ENCODE results near the gene RPL10A.
"Not testable (repeated sequence)": the region's sequence is repeated elsewhere in the genome, so short reads cannot be mapped to it uniquely, and the experiment has no call there.

Gene RPL10A

GRCh38 chr6:35516712-35517111 is 48.5 kb downstream of the RPL10A start:
- no peak for ATAC-seq

DNA sequence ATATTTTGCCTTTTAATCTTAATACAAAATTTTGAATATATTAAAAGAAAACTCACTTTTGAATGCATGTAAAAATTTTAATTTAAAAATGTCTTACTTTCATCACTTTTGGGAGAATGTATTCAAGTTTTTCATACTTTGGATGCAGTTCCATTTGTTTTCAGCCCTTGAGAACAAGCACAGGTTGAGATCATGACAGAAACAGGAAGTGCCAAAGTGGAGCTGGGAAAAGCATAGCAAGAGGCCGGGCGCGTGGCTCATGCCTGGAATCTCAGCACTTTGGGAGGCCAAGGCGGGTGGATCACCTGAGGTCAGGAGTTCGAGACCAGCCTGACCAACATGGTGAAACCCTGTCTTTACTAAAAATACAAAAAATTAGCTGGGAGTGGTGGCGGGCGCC is 49.8 kb downstream of the RPL10A start:
- ATAC-seq: not testable (repeated sequence)

More at GRCh38 chr6:35516712-35517111, 48.5 kb downstream of the RPL10A start:
- no peak for TF ChIP-seq TOX (CRISPR knock-in tag; IDR thresholded peaks at IDR 0.05; ENCODE audit: borderline replicate concordance)
- TF ChIP-seq TCF4 (CRISPR knock-in tag; IDR thresholded peaks at IDR 0.05; ENCODE audit: borderline replicate concordance): no peak
- TF ChIP-seq CSRNP3 (CRISPR knock-in tag; IDR thresholded peaks at IDR 0.05): no peak
- TF ChIP-seq, protein P1, sequence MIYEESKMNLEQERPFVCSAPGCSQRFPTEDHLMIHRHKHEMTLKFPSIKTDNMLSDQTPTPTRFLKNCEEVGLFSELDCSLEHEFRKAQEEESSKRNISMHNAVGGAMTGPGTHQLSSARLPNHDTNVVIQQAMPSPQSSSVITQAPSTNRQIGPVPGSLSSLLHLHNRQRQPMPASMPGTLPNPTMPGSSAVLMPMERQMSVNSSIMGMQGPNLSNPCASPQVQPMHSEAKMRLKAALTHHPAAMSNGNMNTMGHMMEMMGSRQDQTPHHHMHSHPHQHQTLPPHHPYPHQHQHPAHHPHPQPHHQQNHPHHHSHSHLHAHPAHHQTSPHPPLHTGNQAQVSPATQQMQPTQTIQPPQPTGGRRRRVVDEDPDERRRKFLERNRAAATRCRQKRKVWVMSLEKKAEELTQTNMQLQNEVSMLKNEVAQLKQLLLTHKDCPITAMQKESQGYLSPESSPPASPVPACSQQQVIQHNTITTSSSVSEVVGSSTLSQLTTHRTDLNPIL (CRISPR knock-in tag; IDR thresholded peaks at IDR 0.05; ENCODE audit: low read depth): no peak
- no peak for TF ChIP-seq ZNF70 (CRISPR knock-in tag; IDR thresholded peaks at IDR 0.05)
- no peak for TF ChIP-seq ISL1 (CRISPR knock-in tag; IDR thresholded peaks at IDR 0.05)
- TF ChIP-seq CSDC2 (CRISPR knock-in tag; IDR thresholded peaks at IDR 0.05): no peak
- TF ChIP-seq PPARA (CRISPR knock-in tag; IDR thresholded peaks at IDR 0.05; ENCODE audit: borderline replicate concordance): no peak
- no peak for TF ChIP-seq SNAI2 (CRISPR knock-in tag; IDR thresholded peaks at IDR 0.05)

- no peak for TF ChIP-seq BACH2 (CRISPR knock-in tag; IDR thresholded peaks at IDR 0.05; ENCODE audit: borderline replicate concordance)
- no peak for TF ChIP-seq TCF4 (CRISPR knock-in tag; IDR thresholded peaks at IDR 0.05; ENCODE audit: borderline replicate concordance)
- TF ChIP-seq, protein P1 (CRISPR knock-in tag; IDR thresholded peaks at IDR 0.05; ENCODE audit: low read depth): no peak
- no peak for TF ChIP-seq ZFP30 (CRISPR knock-in tag; IDR thresholded peaks at IDR 0.05)
- TF ChIP-seq ZFP3 (CRISPR knock-in tag; IDR thresholded peaks at IDR 0.05): no peak
- TF ChIP-seq CSDC2 (CRISPR knock-in tag; IDR thresholded peaks at IDR 0.05): no peak
- no peak for TF ChIP-seq ZNF565 (CRISPR knock-in tag; conservative IDR thresholded peaks at IDR 0.05; ENCODE audit: low read depth)
- TF ChIP-seq CSRNP3 (CRISPR knock-in tag; IDR thresholded peaks at IDR 0.05): no peak
- no peak for TF ChIP-seq SNAI2 (CRISPR knock-in tag; IDR thresholded peaks at IDR 0.05)
- no peak for TF ChIP-seq ZC3H10 (CRISPR knock-in tag; IDR thresholded peaks at IDR 0.05)
- TF ChIP-seq GLIS3 (CRISPR knock-in tag; IDR thresholded peaks at IDR 0.05): no peak
- TF ChIP-seq PPARA (CRISPR knock-in tag; IDR thresholded peaks at IDR 0.05; ENCODE audit: borderline replicate concordance): no peak
- no peak for TF ChIP-seq ARNTL (CRISPR knock-in tag; IDR thresholded peaks at IDR 0.05; ENCODE audit: borderline replicate concordance, low read depth)
- TF ChIP-seq ESRRG (CRISPR knock-in tag; IDR thresholded peaks at IDR 0.05): no peak
- TF ChIP-seq ZNF8 (CRISPR knock-in tag; IDR thresholded peaks at IDR 0.05): no peak
- TF ChIP-seq PATZ1 (CRISPR knock-in tag; IDR thresholded peaks at IDR 0.05; ENCODE audit: borderline replicate concordance): no peak
- TF ChIP-seq OSR1 (CRISPR knock-in tag; IDR thresholded peaks at IDR 0.05): no peak
- no peak for TF ChIP-seq ISL1 (CRISPR knock-in tag; IDR thresholded peaks at IDR 0.05)
- TF ChIP-seq TOX (CRISPR knock-in tag; IDR thresholded peaks at IDR 0.05; ENCODE audit: borderline replicate concordance): no peak
- no peak for ATAC-seq
Measured at GRCh38 chr6:35518566-35519312, 50.5 kb downstream of the RPL10A start.

Measured in SK-N-SH treated with all-trans-retinoic acid at 6 μM for 48 hours (cell line).